NOMO-1 (cell line): Measurements from ENCODE around the gene SIT1.

Experiments
- DNase-seq, 2 experiments: peaks; one replicate each; lab custom pipeline; 2025; ENCODE audit not compliant: unreplicated experiment in 2 of 2; lab: John Stamatoyannopoulos, UW

Gene SIT1

DNA sequence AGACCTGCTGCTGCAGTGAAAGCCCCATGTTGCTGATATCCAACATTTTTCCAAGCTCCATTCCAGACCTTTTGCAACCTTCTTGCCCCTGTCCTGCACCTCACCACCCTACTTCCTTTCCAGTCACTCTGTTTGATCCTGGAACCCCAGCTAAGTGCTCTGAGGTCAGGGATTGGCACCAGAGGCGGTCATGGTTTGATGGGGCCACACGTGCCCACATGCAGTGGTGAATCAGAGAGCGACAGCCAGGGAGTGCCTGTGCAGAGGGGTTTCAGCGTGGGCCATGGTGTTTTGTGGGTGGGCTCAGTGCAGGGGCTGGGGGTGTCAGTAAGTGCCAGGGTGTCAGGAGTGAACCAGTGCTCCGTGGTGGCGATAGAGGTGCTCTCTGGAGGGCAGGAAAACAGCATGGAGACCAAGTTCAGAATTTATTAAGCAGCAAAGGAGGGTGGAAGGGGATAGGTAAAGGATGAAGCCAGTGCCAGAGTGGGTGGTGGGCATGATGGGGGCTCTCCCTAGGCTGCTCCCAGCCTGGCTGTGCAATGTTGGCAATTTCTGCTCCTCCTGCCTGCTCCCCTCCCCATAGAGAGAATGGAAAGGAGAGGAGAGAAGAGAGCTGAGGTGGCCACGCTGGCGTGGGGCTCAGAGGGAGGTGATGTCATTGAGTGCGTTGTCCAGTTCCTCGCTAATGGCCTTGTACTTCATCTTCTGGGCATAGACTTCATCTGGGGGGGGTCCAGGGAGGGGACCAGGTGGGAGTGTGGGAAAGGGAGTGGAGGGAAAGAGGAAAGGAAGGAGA is 32.0 kb upstream of the SIT1 start:
- no peak for DNase-seq

DNA sequence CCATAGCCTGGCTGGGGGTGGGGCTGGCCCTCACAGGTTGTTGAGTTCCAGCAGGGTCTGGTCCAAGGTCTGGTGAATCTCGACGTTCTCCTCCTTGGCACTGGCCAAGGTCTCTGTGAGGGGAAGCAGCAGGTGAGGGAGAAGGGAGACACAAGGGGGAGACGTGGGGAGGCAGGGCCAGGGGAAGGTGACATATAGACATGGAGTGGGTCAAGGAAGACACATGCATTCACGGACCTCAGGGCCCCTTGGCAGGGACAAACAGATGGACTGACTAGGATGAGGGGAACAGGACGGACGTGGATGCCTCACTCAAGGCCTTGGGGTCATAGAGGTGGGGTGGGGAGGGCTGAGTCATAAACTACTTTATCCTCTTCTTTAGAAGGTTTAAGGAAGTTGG is 31.3 kb upstream of the SIT1 start:
- no peak for DNase-seq

DNA sequence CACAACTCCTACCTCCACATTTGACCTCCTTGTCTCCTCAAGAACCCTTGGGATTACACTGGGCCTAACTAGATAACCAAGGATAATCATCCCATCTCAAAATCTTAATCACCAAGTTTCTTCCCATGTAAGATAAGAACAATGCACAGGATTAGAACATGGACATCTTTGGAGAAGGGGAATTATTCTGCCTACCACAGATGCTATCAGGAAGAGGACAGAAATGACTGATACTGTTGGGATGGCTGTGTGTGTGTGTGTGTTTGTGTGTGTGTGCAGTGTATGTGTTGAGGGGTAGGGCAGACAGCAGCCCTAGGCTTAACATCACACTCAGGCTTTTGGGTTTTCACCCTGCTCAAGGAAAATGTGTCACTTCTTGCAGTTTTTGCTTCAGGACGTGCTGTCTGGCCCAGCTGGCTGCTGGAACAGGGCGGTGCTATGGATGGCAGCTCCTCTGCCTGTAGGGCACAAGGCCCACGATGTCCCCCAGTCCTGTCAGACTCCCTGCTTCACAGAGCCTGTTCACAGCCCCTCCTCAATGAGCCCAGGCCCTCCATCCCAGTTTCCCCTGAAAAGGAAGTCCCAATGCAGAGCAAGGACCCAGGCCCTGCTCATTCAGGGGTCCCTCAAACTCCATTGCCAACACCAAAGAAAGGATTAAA is 30.7 kb upstream of the SIT1 start:
- DNase-seq, result no peak

DNA sequence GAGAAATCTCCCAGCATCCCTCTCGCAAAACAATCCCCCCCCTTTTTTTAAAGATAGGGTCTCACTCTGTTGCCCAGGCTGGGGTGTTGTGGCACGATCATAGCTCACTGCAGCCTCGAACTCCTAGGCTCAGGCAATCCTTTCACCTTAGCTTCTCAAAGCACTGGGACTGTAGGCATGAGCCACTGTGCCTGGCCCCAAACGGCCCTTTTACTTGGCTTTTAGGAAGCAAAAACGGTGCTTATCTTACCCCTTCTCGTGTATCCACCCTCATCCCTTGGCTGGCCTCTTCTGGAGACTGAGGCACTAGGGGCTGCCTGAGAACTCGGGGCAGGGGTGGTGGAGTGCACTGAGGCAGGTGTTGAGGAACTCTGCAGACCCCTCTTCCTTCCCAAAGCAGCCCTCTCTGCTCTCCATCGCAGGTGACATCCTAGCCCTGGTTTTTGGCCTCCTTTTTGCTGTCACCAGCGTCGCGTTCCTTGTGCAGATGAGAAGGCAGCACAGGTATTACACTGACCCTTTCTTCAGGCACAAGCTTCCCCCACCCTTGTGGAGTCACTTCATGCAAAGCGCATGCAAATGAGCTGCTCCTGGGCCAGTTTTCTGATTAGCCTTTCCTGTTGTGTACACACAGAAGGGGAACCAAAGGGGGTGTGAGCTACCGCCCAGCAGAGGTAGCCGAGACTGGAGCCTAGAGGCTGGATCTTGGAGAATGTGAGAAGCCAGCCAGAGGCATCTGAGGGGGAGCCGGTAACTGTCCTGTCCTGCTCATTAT is 29.8 kb upstream of the SIT1 start:
- DNase-seq, result no peak

DNA sequence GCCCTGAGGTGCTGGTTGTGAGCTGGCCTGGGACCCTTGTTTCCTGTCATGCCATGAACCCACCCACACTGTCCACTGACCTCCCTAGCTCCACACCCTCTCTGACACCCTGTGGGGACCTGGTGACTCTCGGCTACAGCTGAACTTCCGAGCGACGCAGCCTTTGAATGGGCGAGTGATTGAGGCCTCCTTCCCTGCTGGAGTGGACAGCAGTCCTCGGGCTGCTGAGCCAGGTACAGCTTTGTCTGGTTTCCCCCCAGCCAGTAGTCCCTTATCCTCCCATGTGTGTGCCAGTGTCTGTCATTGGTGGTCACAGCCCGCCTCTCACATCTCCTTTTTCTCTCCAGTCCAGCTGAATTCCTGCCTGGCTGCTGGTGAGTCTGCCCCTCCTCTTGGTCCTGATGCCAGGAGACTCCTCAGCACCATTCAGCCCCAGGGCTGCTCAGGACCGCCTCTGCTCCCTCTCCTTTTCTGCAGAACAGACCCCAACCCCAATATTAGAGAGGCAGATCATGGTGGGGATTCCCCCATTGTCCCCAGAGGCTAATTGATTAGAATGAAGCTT is 29.1 kb upstream of the SIT1 start:
- DNase-seq, result no peak

DNA sequence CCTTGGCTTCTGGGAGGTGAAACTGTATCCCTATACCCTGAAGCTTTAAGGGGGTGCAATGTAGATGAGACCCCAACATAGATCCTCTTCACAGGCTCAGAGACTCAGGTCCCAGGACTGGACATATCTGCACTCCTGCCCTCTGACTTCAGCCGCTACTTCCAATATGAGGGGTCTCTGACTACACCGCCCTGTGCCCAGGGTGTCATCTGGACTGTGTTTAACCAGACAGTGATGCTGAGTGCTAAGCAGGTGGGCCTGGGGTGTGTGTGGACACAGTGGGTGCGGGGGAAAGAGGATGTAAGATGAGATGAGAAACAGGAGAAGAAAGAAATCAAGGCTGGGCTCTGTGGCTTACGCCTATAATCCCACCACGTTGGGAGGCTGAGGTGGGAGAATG is 28.4 kb upstream of the SIT1 start:
- no peak for DNase-seq

DNA sequence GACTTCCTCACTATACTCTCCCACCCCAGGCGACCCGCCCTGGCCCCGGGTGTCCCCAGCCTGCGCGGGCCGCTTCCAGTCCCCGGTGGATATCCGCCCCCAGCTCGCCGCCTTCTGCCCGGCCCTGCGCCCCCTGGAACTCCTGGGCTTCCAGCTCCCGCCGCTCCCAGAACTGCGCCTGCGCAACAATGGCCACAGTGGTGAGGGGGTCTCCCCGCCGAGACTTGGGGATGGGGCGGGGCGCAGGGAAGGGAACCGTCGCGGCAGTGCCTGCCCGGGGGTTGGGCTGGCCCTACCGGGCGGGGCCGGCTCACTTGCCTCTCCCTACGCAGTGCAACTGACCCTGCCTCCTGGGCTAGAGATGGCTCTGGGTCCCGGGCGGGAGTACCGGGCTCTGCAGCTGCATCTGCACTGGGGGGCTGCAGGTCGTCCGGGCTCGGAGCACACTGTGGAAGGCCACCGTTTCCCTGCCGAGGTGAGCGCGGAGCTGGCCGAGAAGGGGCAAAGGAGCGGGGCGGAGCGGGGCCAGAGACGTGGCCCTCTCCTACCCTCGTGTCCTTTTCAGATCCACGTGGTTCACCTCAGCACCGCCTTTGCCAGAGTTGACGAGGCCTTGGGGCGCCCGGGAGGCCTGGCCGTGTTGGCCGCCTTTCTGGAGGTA is 25.1 kb upstream of the SIT1 start:
- DNase-seq, result no peak

DNA sequence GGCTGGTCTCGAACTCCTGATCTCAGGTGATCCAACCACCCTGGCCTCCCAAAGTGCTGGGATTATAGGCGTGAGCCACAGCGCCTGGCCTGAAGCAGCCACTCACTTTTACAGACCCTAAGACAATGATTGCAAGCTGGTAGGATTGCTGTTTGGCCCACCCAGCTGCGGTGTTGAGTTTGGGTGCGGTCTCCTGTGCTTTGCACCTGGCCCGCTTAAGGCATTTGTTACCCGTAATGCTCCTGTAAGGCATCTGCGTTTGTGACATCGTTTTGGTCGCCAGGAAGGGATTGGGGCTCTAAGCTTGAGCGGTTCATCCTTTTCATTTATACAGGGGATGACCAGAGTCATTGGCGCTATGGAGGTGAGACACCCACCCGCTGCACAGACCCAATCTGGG is 24.5 kb upstream of the SIT1 start:
- no peak for DNase-seq

DNA sequence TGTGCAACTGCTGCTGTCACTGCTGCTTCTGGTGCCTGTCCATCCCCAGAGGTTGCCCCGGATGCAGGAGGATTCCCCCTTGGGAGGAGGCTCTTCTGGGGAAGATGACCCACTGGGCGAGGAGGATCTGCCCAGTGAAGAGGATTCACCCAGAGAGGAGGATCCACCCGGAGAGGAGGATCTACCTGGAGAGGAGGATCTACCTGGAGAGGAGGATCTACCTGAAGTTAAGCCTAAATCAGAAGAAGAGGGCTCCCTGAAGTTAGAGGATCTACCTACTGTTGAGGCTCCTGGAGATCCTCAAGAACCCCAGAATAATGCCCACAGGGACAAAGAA is 23.3 kb upstream of the SIT1 start:
- no peak for DNase-seq

DNA sequence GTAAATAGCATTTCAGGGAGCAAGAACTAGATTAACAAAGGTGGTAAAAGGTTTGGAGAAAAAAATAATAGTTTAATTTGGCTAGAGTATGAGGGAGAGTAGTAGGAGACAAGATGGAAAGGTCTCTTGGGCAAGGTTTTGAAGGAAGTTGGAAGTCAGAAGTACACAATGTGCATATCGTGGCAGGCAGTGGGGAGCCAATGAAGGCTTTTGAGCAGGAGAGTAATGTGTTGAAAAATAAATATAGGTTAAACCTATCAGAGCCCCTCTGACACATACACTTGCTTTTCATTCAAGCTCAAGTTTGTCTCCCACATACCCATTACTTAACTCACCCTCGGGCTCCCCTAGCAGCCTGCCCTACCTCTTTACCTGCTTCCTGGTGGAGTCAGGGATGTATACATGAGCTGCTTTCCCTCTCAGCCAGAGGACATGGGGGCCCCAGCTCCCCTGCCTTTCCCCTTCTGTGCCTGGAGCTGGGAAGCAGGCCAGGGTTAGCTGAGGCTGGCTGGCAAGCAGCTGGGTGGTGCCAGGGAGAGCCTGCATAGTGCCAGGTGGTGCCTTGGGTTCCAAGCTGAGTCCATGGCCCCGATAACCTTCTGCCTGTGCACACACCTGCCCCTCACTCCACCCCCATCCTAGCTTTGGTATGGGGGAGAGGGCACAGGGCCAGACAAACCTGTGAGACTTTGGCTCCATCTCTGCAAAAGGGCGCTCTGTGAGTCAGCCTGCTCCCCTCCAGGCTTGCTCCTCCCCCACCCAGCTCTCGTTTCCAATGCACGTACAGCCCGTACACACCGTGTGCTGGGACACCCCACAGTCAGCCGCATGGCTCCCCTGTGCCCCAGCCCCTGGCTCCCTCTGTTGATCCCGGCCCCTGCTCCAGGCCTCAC is 22.6 kb upstream of the SIT1 start, which contains the start of gene CA9:
Gene CA9 (plus strand): TSS at position 797 of the 893 bp plus-strand sequence. CDS start 32 bp downstream, at position 829.
- no peak for DNase-seq

DNA sequence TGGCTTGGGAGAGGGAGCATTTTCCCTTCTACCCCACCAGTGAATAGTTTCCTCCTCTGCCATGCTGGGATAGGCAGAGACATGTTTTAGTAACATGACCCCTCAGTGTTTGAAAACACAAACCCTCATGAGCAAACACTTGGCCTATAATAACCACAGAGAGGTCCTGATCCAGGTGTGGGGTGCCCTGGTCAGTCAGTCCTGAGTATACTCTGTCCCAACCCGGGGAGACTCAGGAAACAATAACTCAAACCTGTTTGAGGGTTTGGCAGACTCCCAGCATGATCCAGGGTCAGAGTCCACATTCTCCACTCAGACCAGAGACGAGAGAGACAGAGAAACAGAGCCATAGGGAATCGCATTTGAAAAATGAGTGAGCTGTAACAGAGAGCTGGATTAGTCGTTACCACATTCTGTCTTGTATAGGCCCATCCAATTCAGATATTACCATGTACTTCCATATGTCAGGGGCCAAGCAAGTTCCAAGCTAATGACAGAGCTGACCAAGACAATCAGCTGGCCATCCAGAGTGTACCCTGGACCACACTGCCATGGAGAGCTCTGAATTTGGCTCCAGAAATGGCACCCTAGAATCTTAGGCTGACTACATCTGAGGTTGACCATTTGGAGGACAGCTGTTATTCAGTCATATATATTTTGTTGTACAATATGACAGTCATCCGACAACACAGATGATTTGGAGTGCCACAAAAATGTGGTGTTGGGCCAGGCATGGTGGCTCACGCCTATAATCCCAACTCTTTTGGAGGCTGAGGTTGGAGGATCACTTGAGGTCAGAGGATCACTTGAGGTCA is 18.8 kb upstream of the SIT1 start:
- no peak for DNase-seq

DNA sequence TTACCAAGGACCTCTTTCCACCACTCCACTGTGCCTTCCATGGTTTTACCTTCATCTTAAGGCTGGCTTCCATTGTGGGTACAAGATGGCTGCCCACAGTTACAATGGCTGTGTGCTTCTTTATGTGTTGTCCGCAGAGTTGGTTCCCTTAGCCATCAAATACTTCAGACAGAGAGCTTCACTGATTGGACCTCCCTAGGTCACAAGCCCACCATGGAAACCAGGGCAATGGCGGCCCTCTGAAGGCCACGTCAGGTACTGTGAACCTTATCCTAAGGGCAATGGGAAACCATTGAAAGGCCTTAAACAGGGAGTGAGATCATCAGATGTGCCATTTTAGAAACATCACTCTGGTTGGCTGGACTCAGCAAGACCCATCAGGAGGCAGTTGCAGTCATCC is 17.2 kb upstream of the SIT1 start:
- no peak for DNase-seq

DNA sequence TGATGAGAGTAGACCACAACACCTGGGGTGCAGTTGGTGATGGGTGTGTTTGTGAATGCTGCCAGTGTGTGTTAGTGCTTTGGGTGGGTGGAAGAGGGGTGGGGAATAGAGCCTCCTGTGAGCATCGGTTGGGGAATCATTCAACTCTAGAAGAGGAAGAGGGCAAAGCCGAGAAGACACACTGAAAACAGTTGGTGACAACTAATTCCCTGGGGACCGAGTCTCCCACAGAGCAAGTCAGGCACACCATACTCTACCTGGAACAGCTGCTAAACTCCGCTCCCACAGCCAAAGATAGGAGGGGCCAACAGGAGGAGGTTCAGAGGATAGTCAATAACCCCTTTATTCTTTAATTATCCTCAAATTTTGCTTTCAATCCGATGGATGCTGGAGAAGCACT is 15.8 kb upstream of the SIT1 start:
- DNase-seq, result no peak

DNA sequence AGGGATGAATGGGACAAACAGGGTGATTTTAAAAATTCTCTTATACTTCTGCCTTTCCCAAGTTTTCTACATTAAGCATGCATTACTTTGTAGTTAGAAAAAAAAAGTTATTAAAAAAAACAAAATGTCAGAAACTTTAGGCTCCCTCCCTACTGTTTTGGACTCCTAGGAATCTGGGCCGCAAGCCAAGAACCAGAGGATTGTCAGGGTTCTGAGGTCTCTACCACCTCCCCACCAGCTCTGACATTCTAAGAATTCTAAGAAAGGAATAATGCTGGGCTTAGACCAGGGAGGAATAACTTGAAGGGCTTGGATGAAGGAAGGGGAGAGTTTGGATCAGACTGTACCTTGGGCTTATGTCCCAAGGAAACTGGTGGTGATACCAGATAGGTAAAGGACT is 15.3 kb upstream of the SIT1 start:
- no peak for DNase-seq

DNA sequence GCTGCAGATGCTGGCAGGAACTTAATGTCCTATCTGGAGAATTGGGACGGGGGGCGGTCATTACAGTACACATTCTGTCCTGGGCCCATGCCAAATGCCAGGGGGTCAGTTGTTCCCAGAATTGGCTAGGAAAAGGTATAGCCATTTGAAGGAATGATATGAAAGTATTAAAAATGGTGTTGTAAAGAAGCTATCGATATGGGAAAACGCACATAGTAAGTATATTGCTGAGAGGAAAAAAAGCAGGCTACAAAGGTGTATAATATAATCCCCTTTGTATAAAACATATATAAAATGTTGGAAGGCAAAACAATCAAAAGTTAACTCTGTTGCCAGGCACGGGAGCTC is 14.7 kb upstream of the SIT1 start:
- no peak for DNase-seq

DNA sequence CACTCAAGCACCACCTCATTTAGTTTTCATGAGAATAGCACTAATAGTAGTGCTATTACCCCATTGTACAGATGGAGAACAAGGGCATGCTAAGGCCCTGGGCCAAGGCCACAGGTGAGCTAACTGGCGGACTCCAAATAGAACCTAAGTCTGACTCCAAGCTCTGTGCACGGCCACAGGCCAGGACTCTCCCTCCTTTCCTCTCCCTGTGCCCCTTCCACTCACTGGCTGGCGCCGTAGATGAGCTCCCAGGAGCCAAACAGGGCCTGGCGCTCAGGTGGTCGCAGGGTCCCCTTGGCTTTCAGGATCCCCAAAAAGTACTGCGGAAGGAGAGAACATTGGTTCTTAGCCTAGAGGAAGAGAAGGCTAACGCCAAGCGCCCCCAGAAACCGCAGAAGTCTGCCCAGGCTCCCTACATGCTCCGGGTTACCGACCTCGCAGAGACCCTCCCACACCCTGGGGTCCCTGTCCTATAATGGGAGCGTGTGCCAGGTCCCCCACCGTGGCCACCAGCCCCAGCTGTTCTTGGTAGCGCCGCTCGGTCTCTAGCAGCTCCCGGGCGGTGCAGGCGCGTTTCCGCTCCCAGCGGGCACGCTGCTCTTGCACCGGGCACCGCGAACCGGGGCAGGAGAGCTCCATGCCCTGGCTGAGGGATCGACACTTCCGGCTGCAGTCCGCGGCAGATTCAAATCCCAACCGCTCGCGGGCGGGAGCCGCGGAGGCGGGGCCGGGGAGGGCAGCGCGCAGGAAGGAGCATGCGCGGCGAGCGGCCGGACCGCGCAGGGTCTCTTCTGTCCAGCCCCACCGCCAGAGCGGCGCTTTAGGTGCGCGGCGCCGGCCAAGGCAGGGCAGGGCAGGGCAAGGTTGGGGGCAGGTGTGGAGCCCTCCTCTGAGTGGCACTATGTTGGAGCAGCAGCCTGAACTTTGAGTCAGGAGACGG is 14.1 kb upstream of the SIT1 start, which contains the start of gene ARHGEF39:
Gene ARHGEF39 (minus strand): TSS at position 665 of the 940 bp plus-strand sequence. CDS start 26 bp downstream, at position 639.
- DNase-seq, result peak; percentile 80 to 92

DNA sequence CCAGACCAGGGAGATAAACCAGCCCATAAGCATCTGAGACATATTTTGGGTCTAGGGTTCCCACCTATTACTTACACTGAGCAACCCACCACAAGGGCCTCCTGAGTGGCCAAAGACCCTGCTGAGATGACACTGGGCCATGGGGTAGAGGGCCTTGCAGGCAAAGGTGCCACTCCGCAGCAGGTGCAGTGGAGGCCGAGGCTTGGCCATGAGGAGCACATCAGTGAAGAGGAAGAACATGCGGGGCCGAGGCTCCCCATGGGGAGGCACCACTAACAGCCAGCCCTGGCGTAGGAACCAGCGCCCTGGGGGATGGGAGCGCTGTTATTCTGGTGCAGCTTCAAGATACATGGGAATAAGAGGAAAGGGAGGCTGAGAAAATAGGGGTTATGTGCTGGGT is 11.7 kb upstream of the SIT1 start:
- no peak for DNase-seq

DNA sequence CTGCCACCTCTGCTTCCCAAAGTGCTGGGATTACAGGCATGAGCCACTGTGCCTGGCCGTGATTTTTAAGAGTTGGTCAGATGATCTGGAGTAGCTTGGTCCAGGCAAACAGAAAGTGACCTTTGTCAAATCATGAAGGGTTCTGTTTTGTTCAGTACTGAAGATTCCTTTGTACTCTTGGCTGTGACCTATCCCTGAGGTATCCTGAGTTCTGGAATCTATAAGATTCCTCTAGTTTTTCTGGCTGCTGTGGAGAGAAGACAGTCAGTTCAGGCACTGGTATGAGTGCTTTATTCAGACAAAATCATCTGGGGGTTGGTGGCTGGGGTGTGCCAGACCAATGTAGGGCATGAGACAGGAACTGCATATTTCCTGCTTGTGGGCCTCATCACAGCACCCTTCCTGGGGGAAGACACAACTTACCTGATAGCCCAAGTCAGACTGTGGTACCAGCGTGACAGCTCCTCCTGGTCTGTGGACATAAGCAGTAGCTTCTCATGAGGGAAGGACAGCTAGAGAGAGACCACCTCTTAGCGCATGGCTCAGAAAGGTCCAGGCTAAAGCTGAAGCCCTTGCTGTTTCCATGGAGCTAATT is 11.1 kb upstream of the SIT1 start:
- DNase-seq, result no peak
